Measurements from ENCODE around the gene SH3RF3.

SH3RF3 gene

GRCh38 chr2:109373791-109374547 lies 245.0 kb downstream of the SH3RF3 start:
- DNase-seq (ENCODE audit: low spot score): peak; percentile 26
- Histone ChIP-seq H3K27ac (no peak overlapping the region), H3K4me3 (no peak overlapping the region)
- no peak for TF ChIP-seq CTCF (IDR thresholded peaks at IDR 0.05)

GRCh38 chr2:109374548-109375130 lies 245.6 kb downstream of the SH3RF3 start:
- peak; percentile 41 for DNase-seq (ENCODE audit: low spot score)

GRCh38 chr2:109375131-109375561 lies 246.1 kb downstream of the SH3RF3 start:
- Histone ChIP-seq H3K27ac (no peak overlapping the region), H3K4me3 (no peak overlapping the region)
- no peak for TF ChIP-seq CTCF (IDR thresholded peaks at IDR 0.05)
- DNase-seq (ENCODE audit: low spot score): peak; percentile 38

More at GRCh38 chr2:109374548-109375130, 245.6 kb downstream of the SH3RF3 start:
- Histone ChIP-seq H3K4me3 (no peak overlapping the region), H3K27ac (no peak overlapping the region)
- no peak for TF ChIP-seq CTCF (IDR thresholded peaks at IDR 0.05)

- DNase-seq (ENCODE audit: low spot score): peak; percentile 67
- H3K27ac ChIP-seq: no peak overlapping the region
- H3K4me3 ChIP-seq: no peak overlapping the region
- TF ChIP-seq CTCF (IDR thresholded peaks at IDR 0.05): no peak
Observed at GRCh38 chr2:109375656-109376055, 246.7 kb downstream of the SH3RF3 start.

DNA sequence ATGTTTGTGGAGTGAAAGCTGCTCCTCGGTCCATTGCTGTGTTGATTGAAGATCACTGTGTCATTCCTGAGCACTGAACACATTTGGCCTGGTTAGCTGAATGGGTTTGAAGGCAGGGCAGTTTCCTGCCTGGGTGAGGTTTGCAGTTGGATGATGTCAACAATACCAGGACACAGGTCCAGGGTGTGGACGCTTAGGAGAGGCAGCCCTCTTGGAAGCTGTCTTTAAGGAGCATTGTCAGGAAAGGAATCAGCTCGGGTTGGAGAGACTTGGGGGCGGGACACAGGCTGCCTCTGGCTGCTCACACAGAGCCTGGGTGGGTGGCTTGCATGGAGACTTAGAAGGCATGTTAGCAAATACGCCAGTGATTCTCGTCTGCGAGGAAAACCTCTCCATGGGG lies 247.1 kb downstream of the SH3RF3 start:
- Histone ChIP-seq H3K27ac (no peak overlapping the region), H3K4me3 (no peak overlapping the region)
- no peak for TF ChIP-seq CTCF (IDR thresholded peaks at IDR 0.05)
- peak; percentile 52 for DNase-seq (ENCODE audit: low spot score)

DNA sequence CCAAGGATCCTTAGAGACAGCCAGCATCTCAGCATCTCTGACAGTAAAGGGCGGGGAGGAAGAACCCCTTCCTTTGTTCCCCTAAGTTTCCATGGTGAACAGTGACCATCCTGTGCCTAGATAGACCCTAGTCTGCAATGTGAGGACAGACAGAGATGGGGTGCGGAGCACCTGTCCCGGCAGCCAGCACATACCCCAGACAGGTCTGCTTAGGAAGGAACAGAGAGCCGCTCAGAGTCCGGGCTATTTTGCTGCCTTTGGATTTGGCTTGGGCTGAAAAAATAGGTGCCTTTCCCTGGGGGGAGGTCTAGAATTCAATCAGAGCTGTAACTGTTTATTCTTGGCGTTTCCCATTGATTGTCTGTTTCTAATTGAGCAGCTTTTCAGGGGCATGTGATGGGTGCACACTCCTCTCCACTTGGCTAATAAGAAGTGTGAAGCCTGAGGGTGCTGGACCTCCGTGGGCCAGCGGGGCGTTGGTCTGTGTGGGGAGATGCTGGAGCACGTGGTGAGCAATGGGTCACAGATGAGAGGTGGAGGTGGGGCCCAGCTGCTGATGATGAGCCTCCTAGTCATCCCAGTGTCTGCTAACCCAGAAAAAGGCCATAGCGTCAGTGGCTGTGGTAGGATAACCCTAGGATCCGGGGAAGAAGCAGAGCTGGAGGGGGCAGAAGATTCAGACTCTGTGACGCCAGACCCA lies 247.9 kb downstream of the SH3RF3 start:
- no peak for TF ChIP-seq CTCF (IDR thresholded peaks at IDR 0.05)
- DNase-seq (ENCODE audit: low spot score): peak; percentile 45
- H3K4me3 ChIP-seq: no peak overlapping the region
- no peak overlapping the region for H3K27ac ChIP-seq
